Measurements from ENCODE around the gene APEH. TPM values are rescaled to one million over a fixed set of nuclear protein-coding genes. Genes with fewer than 3 reads are reported as not detected.

APEH gene
- total and polyA plus RNA-seq, 2 donors (not counting 1 experiment from before 2014, with no cell fraction given) = 79.4 to 96.2 TPM

DNA sequence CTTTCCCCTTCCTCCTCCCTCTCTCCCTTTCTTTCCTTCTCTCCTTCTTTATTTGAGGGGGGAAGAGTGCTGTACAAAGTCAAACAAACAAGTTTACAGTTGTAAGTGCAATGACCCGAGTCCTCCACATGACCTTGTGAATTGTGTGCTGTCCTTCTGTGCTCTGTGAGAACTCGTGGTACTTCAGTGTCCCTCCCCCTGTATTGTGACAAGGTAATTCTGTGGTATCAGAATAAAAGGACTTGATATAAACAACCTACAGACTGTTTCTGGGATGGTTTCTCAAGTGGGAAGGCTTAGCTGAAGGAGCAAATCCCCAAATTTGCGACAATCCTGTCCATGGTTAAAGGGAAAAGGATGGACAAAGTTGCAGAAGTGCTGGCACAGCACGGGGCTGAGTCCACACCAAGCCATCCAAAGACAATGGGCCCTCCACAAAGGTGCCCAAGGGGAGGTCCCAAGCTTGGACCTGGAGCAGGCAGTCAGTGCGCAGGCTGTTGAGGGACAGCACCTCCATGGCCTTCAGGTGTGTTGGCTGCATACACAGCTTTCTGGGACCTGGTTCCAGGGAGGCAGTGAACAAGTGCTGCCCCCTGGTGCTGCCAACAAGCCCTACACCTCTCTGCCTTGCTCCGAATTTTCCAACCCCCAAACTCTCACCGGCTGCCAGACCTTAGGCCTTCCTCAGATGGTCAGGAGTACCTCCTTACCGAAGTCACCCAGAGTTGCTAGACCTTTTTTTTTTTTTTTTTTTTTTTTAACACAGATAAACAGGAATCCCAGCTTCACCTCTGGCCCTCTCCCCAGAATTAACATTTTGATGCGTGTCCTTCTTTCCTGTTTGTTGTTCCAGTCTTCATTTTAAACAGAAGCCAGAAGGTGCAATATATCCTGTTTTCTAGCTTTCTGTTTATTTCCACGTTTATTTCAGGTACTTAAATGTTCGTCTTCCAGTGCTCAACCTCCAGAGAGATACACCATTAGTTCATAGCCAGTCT lies 2.6 kb upstream of the APEH start:
- POLR2A ChIA-PET = no interaction called here
- CTCF ChIA-PET = interaction anchor here (0.7 to 5.0 kb wide), 18 partner anchors 8 to 1271 kb away, joined by 3 to 161 read pairs (median 3); partner anchors contain the start of genes BSN and USP4
- H3K4me3 ChIP-seq (ENCODE audit: control extremely low read depth in 1 of 5, extremely low read depth in 1 of 5, insufficient read depth in 1 of 5, low read depth in 2 of 5, low read length in 4 of 5) = no peak overlapping the region
- intact Hi-C loops (cut with micrococcal nuclease) = loop anchor here (2.0 to 5.0 kb wide), 4 partner anchors 257 to 566 kb away; partner anchors contain the start of genes GNAI2, MON1A, RHOA and TCTA
- no peak overlapping the region for H3K9ac ChIP-seq (ENCODE audit: low read length)
- ATAC-seq (ENCODE audit: low read depth) (no peak), DNase-seq (peak; percentile 71)
- peaks cover 4% of the 10 kb centered on the region for H4K20me1 ChIP-seq (ENCODE audit: control insufficient read depth, insufficient read depth, low read length, poor library complexity, severe bottlenecking)
- 44% methylated on average over 9 of the region's 11 CpGs for WGBS (ENCODE audit: insufficient coverage)
- H3K4me3 Mint-ChIP-seq = peak overlapping the region; percentile 84
- H3K27ac ChIP-seq (ENCODE audit: low read length in 2 of 2) = no peak overlapping the region
- no peak overlapping the region for H3K4me2 ChIP-seq (replicated peaks; ENCODE audit: low read depth, low read length, poor library complexity, severe bottlenecking)
- H3K27me3 Mint-ChIP-seq = peaks cover 3% of the 10 kb centered on the region
- peaks cover 20% of the 10 kb centered on the region for H3K79me2 ChIP-seq (ENCODE audit: control insufficient read depth, insufficient read depth, low read length)
- H3K27ac Mint-ChIP-seq = peak overlapping the region; percentile 76
- no peak for TF ChIP-seq EZH2 (IDR thresholded peaks at IDR 0.05; ENCODE audit: borderline replicate concordance, insufficient read depth, low read depth, low read length, poor library complexity, severe bottlenecking)
- TF ChIP-seq, protein P1, sequence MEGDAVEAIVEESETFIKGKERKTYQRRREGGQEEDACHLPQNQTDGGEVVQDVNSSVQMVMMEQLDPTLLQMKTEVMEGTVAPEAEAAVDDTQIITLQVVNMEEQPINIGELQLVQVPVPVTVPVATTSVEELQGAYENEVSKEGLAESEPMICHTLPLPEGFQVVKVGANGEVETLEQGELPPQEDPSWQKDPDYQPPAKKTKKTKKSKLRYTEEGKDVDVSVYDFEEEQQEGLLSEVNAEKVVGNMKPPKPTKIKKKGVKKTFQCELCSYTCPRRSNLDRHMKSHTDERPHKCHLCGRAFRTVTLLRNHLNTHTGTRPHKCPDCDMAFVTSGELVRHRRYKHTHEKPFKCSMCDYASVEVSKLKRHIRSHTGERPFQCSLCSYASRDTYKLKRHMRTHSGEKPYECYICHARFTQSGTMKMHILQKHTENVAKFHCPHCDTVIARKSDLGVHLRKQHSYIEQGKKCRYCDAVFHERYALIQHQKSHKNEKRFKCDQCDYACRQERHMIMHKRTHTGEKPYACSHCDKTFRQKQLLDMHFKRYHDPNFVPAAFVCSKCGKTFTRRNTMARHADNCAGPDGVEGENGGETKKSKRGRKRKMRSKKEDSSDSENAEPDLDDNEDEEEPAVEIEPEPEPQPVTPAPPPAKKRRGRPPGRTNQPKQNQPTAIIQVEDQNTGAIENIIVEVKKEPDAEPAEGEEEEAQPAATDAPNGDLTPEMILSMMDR (IDR thresholded peaks at IDR 0.05) = peak; percentile 81
- H3K4me1 ChIP-seq (ENCODE audit: control insufficient read depth in 2 of 2, insufficient read depth in 2 of 2, low read length in 2 of 2) = peaks cover 13 to 18% of the 10 kb centered on the region in 2 donors
- H3K36me3 ChIP-seq (replicated peaks in 1 of 2; ENCODE audit: control extremely low read depth in 1 of 2, control insufficient read depth in 1 of 2, extremely low read depth in 1 of 2, insufficient read depth in 2 of 2, low read length in 1 of 2) = peaks cover 0 to 8% of the 10 kb centered on the region in 2 experiments
- H3K9me3 Mint-ChIP-seq (ENCODE audit: insufficient read depth) = no peaks in the 10 kb centered on the region
- H3K27me3 ChIP-seq (replicated peaks in 1 of 4; ENCODE audit: control extremely low read depth in 1 of 4, control insufficient read depth in 3 of 4, insufficient read depth in 4 of 4, low read length in 3 of 4) = no peaks in the 10 kb centered on the region
- H2AFZ ChIP-seq (ENCODE audit: insufficient read depth, low read depth, low read length, poor library complexity, severe bottlenecking) = no peak overlapping the region
- peaks cover 30% of the 10 kb centered on the region for H3K4me1 Mint-ChIP-seq
- peaks cover 0 to 5% (median 0%) of the 10 kb centered on the region in 3 donors for H3K9me3 ChIP-seq (ENCODE audit: control extremely low read depth in 1 of 3, control insufficient read depth in 2 of 3, insufficient read depth in 1 of 3, low read length in 2 of 3)

Measured in B cell (primary cell).